B cell (primary cell): ENCODE results near the gene SLC44A2. TPM values are rescaled to one million over a fixed set of nuclear protein-coding genes. Genes with fewer than 3 reads are reported as not detected.
A peak's percentile ranks its signal among the peaks of the same experiment; 100 is the strongest.

Experiments used
- ATAC-seq: fragments of 200-7000 bp; cut with Tn5 transposase; one replicate; pipeline ENCODE4 v1.10.0; 2021; ENCODE audit warnings: low read depth, mild to moderate bottlenecking, moderate number of reproducible peaks, moderate library complexity
- CTCF ChIA-PET: fragments of 350-600 bp; sonication (Branson Sonifier 250); formaldehyde crosslinking; loops from one replicate; lab custom pipeline; 2021; ENCODE audit warnings: antibody characterized with exemption, inconsistent platforms; lab: Charles Lee
- POLR2A ChIA-PET: fragments of 350-600 bp; sonication (Branson Sonifier 250); formaldehyde crosslinking; loops from one replicate; lab custom pipeline; 2021; ENCODE audit warnings: antibody characterized with exemption; lab: Charles Lee
- DNase-seq: peaks from one replicate; pipeline ENCODE4 v3.0.0; 2013
- H2AFZ ChIP-seq: 2 replicates; pipeline ENCODE4 v1.6.1; 2012; ENCODE audit warnings: mild to moderate bottlenecking, low read depth, low read length; ENCODE audit not compliant: insufficient read depth, poor library complexity, severe bottlenecking
- H3K27ac ChIP-seq, 2 donors: 1 replicate in 1 of 2; 2 replicates in 1 of 2; pipeline ENCODE4 v1.5.1; 2012 to 2013; ENCODE audit warnings: low read length in 2 of 2, mild to moderate bottlenecking in 2 of 2, moderate library complexity in 1 of 2
- H3K27me3 ChIP-seq, 4 experiments: fragments of 200-600 bp in 1 of 4; sonication (generic) in 1 of 4; replicated peaks in 1 of 4; 1 replicate in 2 of 4; 2 replicates in 2 of 4; pipeline versions ENCODE4 v1.6.1 to v1.7.0; 2013 to 2016; ENCODE audit warnings: low read length in 3 of 4, mild to moderate bottlenecking in 2 of 4, mixed read lengths in 1 of 4, moderate library complexity in 1 of 4; ENCODE audit not compliant: insufficient read depth in 4 of 4, control insufficient read depth in 3 of 4; ENCODE audit errors: control extremely low read depth in 1 of 4
- H3K36me3 ChIP-seq, 2 experiments: replicated peaks in 1 of 2; 1 replicate in 1 of 2; 2 replicates in 1 of 2; pipeline versions ENCODE4 v1.6.1 to v1.7.1; 2013; ENCODE audit warnings: low read length in 1 of 2; ENCODE audit not compliant: insufficient read depth in 2 of 2, control insufficient read depth in 1 of 2; ENCODE audit errors: control extremely low read depth in 1 of 2, extremely low read depth in 1 of 2
- H3K4me1 ChIP-seq, 2 donors: fragments of 200-600 bp in 1 of 2; sonication (generic) in 1 of 2; 1 replicate in 1 of 2; 2 replicates in 1 of 2; pipeline versions ENCODE4 v1.5.1 to v1.6.1; 2013 to 2017; ENCODE audit warnings: low read length in 2 of 2; ENCODE audit not compliant: control insufficient read depth in 2 of 2, insufficient read depth in 2 of 2
- H3K4me2 ChIP-seq: replicated peaks from 2 replicates; pipeline ENCODE3; 2012; ENCODE audit warnings: mild to moderate bottlenecking, low read depth, low read length; ENCODE audit not compliant: poor library complexity, severe bottlenecking
- H3K4me3 ChIP-seq, 5 experiments: fragments of 200-600 bp in 1 of 5; sonication (generic) in 1 of 5; 1 replicate in 3 of 5; 2 replicates in 2 of 5; pipeline versions ENCODE4 v1.5.1 to v1.7.0; 2011 to 2016; ENCODE audit warnings: low read length in 4 of 5, mild to moderate bottlenecking in 4 of 5, low read depth in 2 of 5, control low read depth in 1 of 5, moderate library complexity in 1 of 5; ENCODE audit not compliant: insufficient read depth in 1 of 5; ENCODE audit errors: control extremely low read depth in 1 of 5, extremely low read depth in 1 of 5
- H3K79me2 ChIP-seq: fragments of 200-600 bp; sonication (generic); one replicate; pipeline ENCODE4 v1.6.0; 2016; ENCODE audit warnings: low read length; ENCODE audit not compliant: control insufficient read depth, insufficient read depth
- H3K9ac ChIP-seq: fragments of 200-600 bp; sonication (generic); 2 replicates; pipeline ENCODE4 v1.6.1; 2017; ENCODE audit warnings: mild to moderate bottlenecking, low read length, moderate library complexity
- H3K9me3 ChIP-seq, 3 donors: one replicate each; pipeline versions ENCODE4 v1.6.1 to v1.7.1; 2013; ENCODE audit warnings: low read length in 2 of 3; ENCODE audit not compliant: control insufficient read depth in 2 of 3, insufficient read depth in 1 of 3; ENCODE audit errors: control extremely low read depth in 1 of 3
- H4K20me1 ChIP-seq: 2 replicates; pipeline ENCODE4 v1.6.0; 2012; ENCODE audit warnings: mild to moderate bottlenecking, low read length; ENCODE audit not compliant: insufficient read depth, control insufficient read depth, poor library complexity, severe bottlenecking
- H3K27ac Mint-ChIP-seq: one replicate; pipeline ENCODE4 v1.8.0; 2021; ENCODE audit warnings: mixed read lengths
- H3K27me3 Mint-ChIP-seq: one replicate; pipeline ENCODE4 v1.8.0; 2021; ENCODE audit warnings: mixed read lengths
- H3K4me1 Mint-ChIP-seq: one replicate; pipeline ENCODE4 v1.8.0; 2021; ENCODE audit warnings: mixed read lengths
- H3K4me3 Mint-ChIP-seq: one replicate; pipeline ENCODE4 v1.8.0; 2021; ENCODE audit warnings: mixed read lengths
- H3K9me3 Mint-ChIP-seq: one replicate; pipeline ENCODE4 v1.8.0; 2022; ENCODE audit warnings: mixed read lengths; ENCODE audit not compliant: insufficient read depth
- CTCF ChIP-seq: fragments of 200-600 bp; IDR thresholded peaks from one replicate; pipeline ENCODE4 v1.8.0; 2022; ENCODE audit warnings: antibody characterized with exemption, mild to moderate bottlenecking
- EZH2 ChIP-seq: IDR thresholded peaks from 2 replicates; pipeline ENCODE4 v1.6.1; 2012; ENCODE audit warnings: borderline replicate concordance, low read depth, mild to moderate bottlenecking, moderate library complexity, low read length; ENCODE audit not compliant: insufficient read depth, poor library complexity, severe bottlenecking
- WGBS: methylation state at CpG from one replicate; pipeline ENCODE4 v1.1.5; 2013; ENCODE audit warnings: missing lambda C conversion rate; ENCODE audit not compliant: insufficient coverage; 5-methylcytosine and 5-hydroxymethylcytosine counted together
- intact Hi-C: fragments of 100-400 bp; cut with micrococcal nuclease; formaldehyde crosslinking; loops from one replicate; pipeline ENCODE4 v1.10.0; 2022
- polyA plus RNA-seq: library from polyadenylated mRNA; depleted of rRNA; stranded (reverse); fragments of >200 nt; gene quantifications from 2 replicates; pipeline ENCODE4 v1.2.3, GENCODE V29; 2012
- total RNA-seq, 2 donors: library from RNA; stranded (reverse); fragments of 120-200 nt in 1 of 2; gene quantifications; 1 replicate in 1 of 2; 2 replicates in 1 of 2; pipeline versions ENCODE4 v1.2.3 to v1.2.4, GENCODE V29; 2013 to 2022

Gene SLC44A2
- total and polyA plus RNA-seq, 2 donors (not counting 1 experiment from before 2014, with no cell fraction given), result 245 to 369 TPM

GRCh38 chr19:10587022-10587838 is 38.1 kb upstream of the SLC44A2 start, which contains the start of gene AP1M2:
AP1M2 (minus strand) TSS chr19:10587312; CDS start chr19:10587231, 81 bp downstream.
- H3K9ac ChIP-seq, result no peak within 1 kb of the TSS
- no peak within 1 kb of the TSS for H3K4me2 ChIP-seq
- H3K9me3 ChIP-seq, result no peaks in the 10 kb centered on the region
- H3K9me3 Mint-ChIP-seq, result no peaks in the 10 kb centered on the region
- no peak within 1 kb of the TSS for H3K4me3 Mint-ChIP-seq
- no peak for TF ChIP-seq CTCF
- TF ChIP-seq EZH2, result no peak
- intact Hi-C loops, result no loop called here
- no peaks in the 10 kb centered on the region for H3K27me3 ChIP-seq
- no peaks in the 10 kb centered on the region for H3K4me1 ChIP-seq
- POLR2A ChIA-PET, result no interaction called here
- no peak within 1 kb of the TSS for H3K27ac Mint-ChIP-seq
- no peaks in the 10 kb centered on the region for H3K36me3 ChIP-seq
- no peak within 1 kb of the TSS for H3K27ac ChIP-seq
- H2AFZ ChIP-seq, result peak within 1 kb of the TSS; percentile 33
- CTCF ChIA-PET, result interaction anchor here (1.5 to 9.2 kb wide), 2 partner anchors 57 to 113 kb away, joined by 4 to 464 read pairs; no protein-coding TSS in a partner anchor
- 46% methylated on average over 30 of the region's 35 CpGs for WGBS
- no peak for DNase-seq
- no peak within 1 kb of the TSS for H3K4me3 ChIP-seq
- H3K27me3 Mint-ChIP-seq, result peaks cover 4% of the 10 kb centered on the region
- H4K20me1 ChIP-seq, result no peaks in the 10 kb centered on the region
- ATAC-seq, result no peak
- H3K79me2 ChIP-seq, result no peaks in the 10 kb centered on the region
- H3K4me1 Mint-ChIP-seq, result peaks cover 11% of the 10 kb centered on the region

- H3K4me1 ChIP-seq, result no peaks in the 10 kb centered on the region
- H3K9ac ChIP-seq, result no peak overlapping the region
- intact Hi-C loops, result no loop called here
- no peak overlapping the region for H2AFZ ChIP-seq
- 89% methylated on average over 2 of the region's 2 CpGs for WGBS
- Mint-ChIP-seq H3K27ac (no peak overlapping the region), H3K27me3 (peaks cover 4% of the 10 kb centered on the region), H3K4me1 (peaks cover 11% of the 10 kb centered on the region), H3K9me3 (no peaks in the 10 kb centered on the region), H3K4me3 (no peak overlapping the region)
- no peaks in the 10 kb centered on the region for H3K79me2 ChIP-seq
- H3K27me3 ChIP-seq, result no peaks in the 10 kb centered on the region
- no peaks in the 10 kb centered on the region for H3K9me3 ChIP-seq
- TF ChIP-seq CTCF (no peak), EZH2 (no peak)
- POLR2A ChIA-PET, result interaction anchor here (0.6 kb wide), 1 partner anchor 11 kb away, joined by 3 read pairs; no protein-coding TSS in a partner anchor
- ATAC-seq (no peak), DNase-seq (no peak)
- H4K20me1 ChIP-seq, result no peaks in the 10 kb centered on the region
- no peaks in the 10 kb centered on the region for H3K36me3 ChIP-seq
- CTCF ChIA-PET, result no interaction called here
- H3K4me2 ChIP-seq, result no peak overlapping the region
- H3K27ac ChIP-seq, result no peak overlapping the region
- no peak overlapping the region for H3K4me3 ChIP-seq
Measured at GRCh38 chr19:10587839-10588150, 37.6 kb upstream of the SLC44A2 start.
